ENCODE measurements around the gene HSPA13.

GRCh38 chr21:14405225-14405624, 22.3 kb upstream of the HSPA13 start:
- TF ChIP-seq POLR2A (IDR thresholded peaks at IDR 0.05; ENCODE audit: low read length) (no peak), ELK1 (IDR thresholded peaks at IDR 0.05; ENCODE audit: low read depth, low read length) (no peak), KDM5A (IDR thresholded peaks at IDR 0.05) (no peak), ZSCAN20 (CRISPR knock-in tag; IDR thresholded peaks at IDR 0.05) (no peak), MYC (IDR thresholded peaks at IDR 0.05; ENCODE audit: borderline replicate concordance, low read length) (no peak), NPAS2 (CRISPR knock-in tag; IDR thresholded peaks at IDR 0.05; ENCODE audit: borderline replicate concordance) (no peak), CHD2 (IDR thresholded peaks at IDR 0.05; ENCODE audit: low read length, partially characterized antibody) (no peak)
- TF ChIP-seq, protein P1, sequence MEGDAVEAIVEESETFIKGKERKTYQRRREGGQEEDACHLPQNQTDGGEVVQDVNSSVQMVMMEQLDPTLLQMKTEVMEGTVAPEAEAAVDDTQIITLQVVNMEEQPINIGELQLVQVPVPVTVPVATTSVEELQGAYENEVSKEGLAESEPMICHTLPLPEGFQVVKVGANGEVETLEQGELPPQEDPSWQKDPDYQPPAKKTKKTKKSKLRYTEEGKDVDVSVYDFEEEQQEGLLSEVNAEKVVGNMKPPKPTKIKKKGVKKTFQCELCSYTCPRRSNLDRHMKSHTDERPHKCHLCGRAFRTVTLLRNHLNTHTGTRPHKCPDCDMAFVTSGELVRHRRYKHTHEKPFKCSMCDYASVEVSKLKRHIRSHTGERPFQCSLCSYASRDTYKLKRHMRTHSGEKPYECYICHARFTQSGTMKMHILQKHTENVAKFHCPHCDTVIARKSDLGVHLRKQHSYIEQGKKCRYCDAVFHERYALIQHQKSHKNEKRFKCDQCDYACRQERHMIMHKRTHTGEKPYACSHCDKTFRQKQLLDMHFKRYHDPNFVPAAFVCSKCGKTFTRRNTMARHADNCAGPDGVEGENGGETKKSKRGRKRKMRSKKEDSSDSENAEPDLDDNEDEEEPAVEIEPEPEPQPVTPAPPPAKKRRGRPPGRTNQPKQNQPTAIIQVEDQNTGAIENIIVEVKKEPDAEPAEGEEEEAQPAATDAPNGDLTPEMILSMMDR (IDR thresholded peaks at IDR 0.05): no peak
- TF ChIP-seq, protein P2, sequence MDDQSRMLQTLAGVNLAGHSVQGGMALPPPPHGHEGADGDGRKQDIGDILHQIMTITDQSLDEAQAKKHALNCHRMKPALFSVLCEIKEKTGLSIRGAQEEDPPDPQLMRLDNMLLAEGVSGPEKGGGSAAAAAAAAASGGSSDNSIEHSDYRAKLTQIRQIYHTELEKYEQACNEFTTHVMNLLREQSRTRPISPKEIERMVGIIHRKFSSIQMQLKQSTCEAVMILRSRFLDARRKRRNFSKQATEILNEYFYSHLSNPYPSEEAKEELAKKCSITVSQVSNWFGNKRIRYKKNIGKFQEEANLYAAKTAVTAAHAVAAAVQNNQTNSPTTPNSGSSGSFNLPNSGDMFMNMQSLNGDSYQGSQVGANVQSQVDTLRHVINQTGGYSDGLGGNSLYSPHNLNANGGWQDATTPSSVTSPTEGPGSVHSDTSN (IDR thresholded peaks at IDR 0.05): no peak
- TF ChIP-seq, protein P3, sequence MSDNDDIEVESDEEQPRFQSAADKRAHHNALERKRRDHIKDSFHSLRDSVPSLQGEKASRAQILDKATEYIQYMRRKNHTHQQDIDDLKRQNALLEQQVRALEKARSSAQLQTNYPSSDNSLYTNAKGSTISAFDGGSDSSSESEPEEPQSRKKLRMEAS (IDR thresholded peaks at IDR 0.05): no peak
- TF ChIP-seq, protein P4, sequence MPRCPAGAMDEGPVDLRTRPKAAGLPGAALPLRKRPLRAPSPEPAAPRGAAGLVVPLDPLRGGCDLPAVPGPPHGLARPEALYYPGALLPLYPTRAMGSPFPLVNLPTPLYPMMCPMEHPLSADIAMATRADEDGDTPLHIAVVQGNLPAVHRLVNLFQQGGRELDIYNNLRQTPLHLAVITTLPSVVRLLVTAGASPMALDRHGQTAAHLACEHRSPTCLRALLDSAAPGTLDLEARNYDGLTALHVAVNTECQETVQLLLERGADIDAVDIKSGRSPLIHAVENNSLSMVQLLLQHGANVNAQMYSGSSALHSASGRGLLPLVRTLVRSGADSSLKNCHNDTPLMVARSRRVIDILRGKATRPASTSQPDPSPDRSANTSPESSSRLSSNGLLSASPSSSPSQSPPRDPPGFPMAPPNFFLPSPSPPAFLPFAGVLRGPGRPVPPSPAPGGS (IDR thresholded peaks at IDR 0.05): no peak
